ENCODE measurements around the gene LDLRAD4.

LDLRAD4 gene

GRCh38 chr18:13369756-13370510, 151.4 kb downstream of the LDLRAD4 start:
- Histone ChIP-seq H2BK5ac (ENCODE audit: low read depth, low read length, poor library complexity, severe bottlenecking) (no peak overlapping the region), H3K4ac (ENCODE audit: low read depth in 1 of 2, low read length in 2 of 2) (no peak overlapping the region), H2BK15ac (ENCODE audit: low read depth, poor library complexity, severe bottlenecking) (no peak overlapping the region), H3K23ac (ENCODE audit: low read length in 2 of 2) (no peak overlapping the region), H3K14ac (ENCODE audit: low read length in 2 of 2) (no peak overlapping the region), H4K91ac (ENCODE audit: low read length) (no peak overlapping the region), H3K4me2 (ENCODE audit: low read length, poor library complexity, severe bottlenecking) (no peak overlapping the region), H3K4me3 (ENCODE audit: insufficient read depth in 1 of 2, low read depth in 1 of 2, low read length in 2 of 2) (no peak overlapping the region), H4K8ac (ENCODE audit: low read length) (no peak overlapping the region), H3K9ac (ENCODE audit: low read length) (no peak overlapping the region), H3K9me3 (ENCODE audit: control insufficient read depth, low read length) (no peaks in the 10 kb centered on the region), H2BK120ac (ENCODE audit: low read depth, low read length) (no peak overlapping the region), H3K79me1 (replicated peaks; ENCODE audit: low read length, poor library complexity, severe bottlenecking) (no peaks in the 10 kb centered on the region), H3K36me3 (ENCODE audit: control insufficient read depth in 1 of 2, insufficient read depth in 2 of 2, low read depth in 1 of 2, low read length in 2 of 2) (no peaks in the 10 kb centered on the region), H3K18ac (ENCODE audit: low read depth in 1 of 2, low read length in 2 of 2) (no peak overlapping the region), H2AK5ac (ENCODE audit: low read length, severe bottlenecking) (no peak overlapping the region), H3K27me3 (ENCODE audit: control insufficient read depth in 1 of 2, insufficient read depth in 1 of 2, low read length in 2 of 2) (peaks cover 13 to 19% of the 10 kb centered on the region in 2 experiments), H3K27ac (ENCODE audit: low read length, poor library complexity, severe bottlenecking) (no peak overlapping the region), H2BK12ac (ENCODE audit: low read length in 2 of 2) (no peak overlapping the region), H3K4me1 (ENCODE audit: control insufficient read depth, insufficient read depth, low read depth, low read length) (peaks cover 8% of the 10 kb centered on the region), H2AFZ (ENCODE audit: low read depth, low read length) (no peak overlapping the region)
- no peak for DNase-seq
- 87% methylated on average over 12 of the region's 15 CpGs for WGBS

- Histone ChIP-seq H3K4me2 (ENCODE audit: low read length, poor library complexity, severe bottlenecking) (no peak overlapping the region), H3K9me3 (ENCODE audit: control insufficient read depth, low read length) (no peaks in the 10 kb centered on the region), H3K4ac (ENCODE audit: low read depth in 1 of 2, low read length in 2 of 2) (no peak overlapping the region)
These were observed 152.6 kb downstream of the LDLRAD4 start for GRCh38 chr18:13370995-13371625.

GRCh38 chr18:13371689-13372418, 153.3 kb downstream of the LDLRAD4 start:
- Histone ChIP-seq H3K9me3 (ENCODE audit: control insufficient read depth, low read length) (no peaks in the 10 kb centered on the region), H3K36me3 (ENCODE audit: control insufficient read depth in 1 of 2, insufficient read depth in 2 of 2, low read depth in 1 of 2, low read length in 2 of 2) (no peaks in the 10 kb centered on the region), H3K14ac (ENCODE audit: low read length in 2 of 2) (no peak overlapping the region), H2BK12ac (ENCODE audit: low read length in 2 of 2) (no peak overlapping the region), H2AFZ (ENCODE audit: low read depth, low read length) (no peak overlapping the region), H3K4me1 (ENCODE audit: control insufficient read depth, insufficient read depth, low read depth, low read length) (peaks cover 12% of the 10 kb centered on the region), H3K4me3 (ENCODE audit: insufficient read depth in 1 of 2, low read depth in 1 of 2, low read length in 2 of 2) (no peak overlapping the region), H3K23ac (ENCODE audit: low read length in 2 of 2) (no peak overlapping the region), H4K91ac (ENCODE audit: low read length) (no peak overlapping the region), H3K4me2 (ENCODE audit: low read length, poor library complexity, severe bottlenecking) (no peak overlapping the region), H3K18ac (ENCODE audit: low read depth in 1 of 2, low read length in 2 of 2) (no peak overlapping the region), H2BK5ac (ENCODE audit: low read depth, low read length, poor library complexity, severe bottlenecking) (no peak overlapping the region), H4K8ac (ENCODE audit: low read length) (no peak overlapping the region), H3K79me1 (replicated peaks; ENCODE audit: low read length, poor library complexity, severe bottlenecking) (no peaks in the 10 kb centered on the region), H2AK5ac (ENCODE audit: low read length, severe bottlenecking) (no peak overlapping the region), H3K27ac (ENCODE audit: low read length, poor library complexity, severe bottlenecking) (no peak overlapping the region), H3K27me3 (ENCODE audit: control insufficient read depth in 1 of 2, insufficient read depth in 1 of 2, low read length in 2 of 2) (peaks cover under 1 to 11% of the 10 kb centered on the region in 2 experiments), H2BK15ac (ENCODE audit: low read depth, poor library complexity, severe bottlenecking) (no peak overlapping the region), H3K9ac (ENCODE audit: low read length) (no peak overlapping the region), H3K4ac (ENCODE audit: low read depth in 1 of 2, low read length in 2 of 2) (no peak overlapping the region), H2BK120ac (ENCODE audit: low read depth, low read length) (no peak overlapping the region)
- WGBS: 85% methylated on average over 5 of the region's 10 CpGs
- no peak for DNase-seq

More at GRCh38 chr18:13370995-13371625, 152.6 kb downstream of the LDLRAD4 start:
- H3K27ac ChIP-seq (ENCODE audit: low read length, poor library complexity, severe bottlenecking): no peak overlapping the region
- H3K4me3 ChIP-seq (ENCODE audit: insufficient read depth in 1 of 2, low read depth in 1 of 2, low read length in 2 of 2): no peak overlapping the region
- H2BK5ac ChIP-seq (ENCODE audit: low read depth, low read length, poor library complexity, severe bottlenecking): no peak overlapping the region
- no peak overlapping the region for H3K23ac ChIP-seq (ENCODE audit: low read length in 2 of 2)
- no peak overlapping the region for H2AK5ac ChIP-seq (ENCODE audit: low read length, severe bottlenecking)
- H3K9ac ChIP-seq (ENCODE audit: low read length): no peak overlapping the region
- no peak overlapping the region for H2BK15ac ChIP-seq (ENCODE audit: low read depth, poor library complexity, severe bottlenecking)
- no peak overlapping the region for H3K14ac ChIP-seq (ENCODE audit: low read length in 2 of 2)
- no peak overlapping the region for H4K91ac ChIP-seq (ENCODE audit: low read length)
- 92% methylated on average over 15 of the region's 16 CpGs for WGBS
- no peak overlapping the region for H3K18ac ChIP-seq (ENCODE audit: low read depth in 1 of 2, low read length in 2 of 2)
- H4K8ac ChIP-seq (ENCODE audit: low read length): no peak overlapping the region
- peaks cover 8 to 13% of the 10 kb centered on the region in 2 experiments for H3K27me3 ChIP-seq (ENCODE audit: control insufficient read depth in 1 of 2, insufficient read depth in 1 of 2, low read length in 2 of 2)
- no peaks in the 10 kb centered on the region for H3K36me3 ChIP-seq (ENCODE audit: control insufficient read depth in 1 of 2, insufficient read depth in 2 of 2, low read depth in 1 of 2, low read length in 2 of 2)
- H3K4me1 ChIP-seq (ENCODE audit: control insufficient read depth, insufficient read depth, low read depth, low read length): peaks cover 12% of the 10 kb centered on the region
- no peak overlapping the region for H2BK120ac ChIP-seq (ENCODE audit: low read depth, low read length)
- no peaks in the 10 kb centered on the region for H3K79me1 ChIP-seq (replicated peaks; ENCODE audit: low read length, poor library complexity, severe bottlenecking)
- H2BK12ac ChIP-seq (ENCODE audit: low read length in 2 of 2): no peak overlapping the region
- no peak overlapping the region for H2AFZ ChIP-seq (ENCODE audit: low read depth, low read length)
- DNase-seq: no peak

GRCh38 chr18:13372531-13372951, 154.0 kb downstream of the LDLRAD4 start:
- peaks cover 0 to 4% of the 10 kb centered on the region in 2 experiments for H3K27me3 ChIP-seq (ENCODE audit: control insufficient read depth in 1 of 2, insufficient read depth in 1 of 2, low read length in 2 of 2)

More at GRCh38 chr18:13372531-13372951, 154.0 kb downstream of the LDLRAD4 start:
- no peaks in the 10 kb centered on the region for H3K36me3 ChIP-seq (ENCODE audit: control insufficient read depth in 1 of 2, insufficient read depth in 2 of 2, low read depth in 1 of 2, low read length in 2 of 2)
- no peaks in the 10 kb centered on the region for H3K79me1 ChIP-seq (replicated peaks; ENCODE audit: low read length, poor library complexity, severe bottlenecking)
- H3K27ac ChIP-seq (ENCODE audit: low read length, poor library complexity, severe bottlenecking): no peak overlapping the region
- DNase-seq: no peak
- H3K4ac ChIP-seq (ENCODE audit: low read depth in 1 of 2, low read length in 2 of 2): no peak overlapping the region
- H3K4me1 ChIP-seq (ENCODE audit: control insufficient read depth, insufficient read depth, low read depth, low read length): peaks cover 12% of the 10 kb centered on the region
- no peak overlapping the region for H3K18ac ChIP-seq (ENCODE audit: low read depth in 1 of 2, low read length in 2 of 2)
- H3K14ac ChIP-seq (ENCODE audit: low read length in 2 of 2): no peak overlapping the region
- no peak overlapping the region for H2BK12ac ChIP-seq (ENCODE audit: low read length in 2 of 2)
- no peak overlapping the region for H4K8ac ChIP-seq (ENCODE audit: low read length)
- no peak overlapping the region for H4K91ac ChIP-seq (ENCODE audit: low read length)
- 82% methylated on average over 8 of the region's 8 CpGs for WGBS
- no peak overlapping the region for H2BK120ac ChIP-seq (ENCODE audit: low read depth, low read length)
- no peak overlapping the region for H2AK5ac ChIP-seq (ENCODE audit: low read length, severe bottlenecking)
- no peak overlapping the region for H3K4me2 ChIP-seq (ENCODE audit: low read length, poor library complexity, severe bottlenecking)
- H2BK5ac ChIP-seq (ENCODE audit: low read depth, low read length, poor library complexity, severe bottlenecking): no peak overlapping the region
- no peak overlapping the region for H3K23ac ChIP-seq (ENCODE audit: low read length in 2 of 2)
- H3K9ac ChIP-seq (ENCODE audit: low read length): no peak overlapping the region
- no peak overlapping the region for H2AFZ ChIP-seq (ENCODE audit: low read depth, low read length)
- no peaks in the 10 kb centered on the region for H3K9me3 ChIP-seq (ENCODE audit: control insufficient read depth, low read length)
- no peak overlapping the region for H3K4me3 ChIP-seq (ENCODE audit: insufficient read depth in 1 of 2, low read depth in 1 of 2, low read length in 2 of 2)
- H2BK15ac ChIP-seq (ENCODE audit: low read depth, poor library complexity, severe bottlenecking): no peak overlapping the region

Measured in mesenchymal stem cell (in vitro differentiated cells and primary cell).